Kidney (tissue), 14 donors: ENCODE measurements around the gene FAM181A. TPM values are rescaled to one million over a fixed set of nuclear protein-coding genes. Genes with fewer than 3 reads are reported as not detected.

Experiments used
- DNase-seq, 5 donors: peaks; one replicate each; pipeline ENCODE4 v3.0.0-alpha.2; 2013 to 2020
- FAIRE-seq: peaks from 2 replicates; lab custom pipeline; 2012; peaks lifted over from hg19 to GRCh38; lab: Jason Lieb, UNC
- H3K27ac ChIP-seq, 2 donors: one replicate each; pipeline ENCODE4 v1.7.0; 2013; ENCODE audit warnings: low read depth in 2 of 2, low read length in 2 of 2, inconsistent platforms in 1 of 2
- H3K27me3 ChIP-seq: one replicate; pipeline ENCODE4 v1.7.1; 2013; ENCODE audit warnings: low read length, inconsistent platforms; ENCODE audit not compliant: control insufficient read depth, insufficient read depth
- H3K36me3 ChIP-seq, 3 donors: one replicate each; pipeline versions ENCODE4 v1.7.0 to v1.7.1; 2013; ENCODE audit warnings: low read length in 3 of 3, control low read depth in 1 of 3, inconsistent platforms in 1 of 3; ENCODE audit not compliant: insufficient read depth in 3 of 3, control insufficient read depth in 2 of 3
- H3K4me1 ChIP-seq, 3 donors: one replicate each; pipeline versions ENCODE4 v1.7.0 to v1.7.1; 2013; ENCODE audit warnings: low read length in 3 of 3, inconsistent platforms in 1 of 3, low read depth in 1 of 3; ENCODE audit not compliant: control insufficient read depth in 2 of 3, insufficient read depth in 2 of 3
- H3K4me3 ChIP-seq, 3 donors: one replicate each; pipeline versions ENCODE4 v1.7.0 to v1.8.1; 2013; ENCODE audit warnings: low read length in 3 of 3, control low read depth in 1 of 3, inconsistent platforms in 1 of 3
- H3K9ac ChIP-seq, 3 donors: one replicate each; pipeline versions ENCODE4 v1.7.0 to v1.7.1; 2013; ENCODE audit warnings: low read length in 3 of 3, control low read depth in 1 of 3, inconsistent platforms in 1 of 3
- H3K9me3 ChIP-seq, 3 donors: one replicate each; pipeline versions ENCODE4 v1.7.0 to v1.7.1; 2013; ENCODE audit warnings: low read length in 3 of 3, control low read depth in 1 of 3, inconsistent platforms in 1 of 3; ENCODE audit not compliant: control insufficient read depth in 2 of 3, insufficient read depth in 1 of 3
- intact Hi-C: fragments of 100-400 bp; cut with DNase I; formaldehyde crosslinking; loops from one replicate; pipeline ENCODE4 v1.11.1; 2022
- polyA plus RNA-seq: library from polyadenylated mRNA; stranded (reverse); fragments of 350-450 nt; fragmentation: Illumina TruSeq; extraction: RNeasy Lipid Tissue Mini Kit (QIAGEN cat#74804); gene quantifications from one replicate; pipeline ENCODE4 v1.2.3, GENCODE V29; 2014; ENCODE audit warnings: low read depth, low replicate concordance; ENCODE audit not compliant: insufficient read depth
- total RNA-seq: library from RNA; stranded (reverse); fragmentation: NEBNext Ultra II Directional; extraction: Animal tissue kit (Norgen Biotek cat#: 25700); gene quantifications from one replicate; pipeline ENCODE4 v1.2.1, GENCODE V29; 2021
- TF ChIP-seq, protein P1 (sequence below): IDR thresholded peaks from 3 replicates; pipeline ENCODE4 v1.5.1; 2012; ENCODE audit warnings: mild to moderate bottlenecking, moderate library complexity, borderline replicate concordance; ENCODE audit not compliant: insufficient read depth; ENCODE audit errors: extremely low read depth
- donor health status: control.
- donor health status: control.
- donor health status: control.
- donor health status: control.
- donor health status: control.
- donor health status: DM: yes; HTN: yes; CAD: no.
- donor health status: Normal renal cell carcinoma (clear cell type).

The FAM181A gene
- total and polyA plus RNA-seq, 2 donors from 2014 or later: not detected

DNA sequence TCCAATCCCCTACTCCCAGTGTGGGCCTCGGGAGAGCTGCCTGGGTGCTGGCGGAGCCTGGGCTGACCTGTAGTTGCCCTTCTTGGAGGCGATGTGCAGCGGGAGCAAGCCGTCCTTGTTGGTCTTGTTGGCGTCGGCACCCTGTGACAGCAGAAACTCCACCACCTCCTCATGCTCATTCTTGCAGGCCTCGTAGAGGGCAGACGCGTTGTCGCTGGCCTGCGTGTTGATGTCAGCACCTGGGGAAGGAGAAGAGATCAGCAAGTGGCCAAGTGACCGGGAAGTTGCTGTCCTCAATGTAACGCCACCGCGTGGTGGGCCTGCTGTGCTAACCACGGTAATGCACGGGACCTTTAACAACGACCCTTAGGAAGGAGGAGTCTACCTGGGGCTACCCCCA, 20.1 kb downstream of the FAM181A start:
- H3K36me3 ChIP-seq: no peaks in the 10 kb centered on the region
- no peak overlapping the region for H3K4me3 ChIP-seq
- H3K27ac ChIP-seq: no peak overlapping the region
- no peak overlapping the region for H3K9ac ChIP-seq
- TF ChIP-seq, protein P1, sequence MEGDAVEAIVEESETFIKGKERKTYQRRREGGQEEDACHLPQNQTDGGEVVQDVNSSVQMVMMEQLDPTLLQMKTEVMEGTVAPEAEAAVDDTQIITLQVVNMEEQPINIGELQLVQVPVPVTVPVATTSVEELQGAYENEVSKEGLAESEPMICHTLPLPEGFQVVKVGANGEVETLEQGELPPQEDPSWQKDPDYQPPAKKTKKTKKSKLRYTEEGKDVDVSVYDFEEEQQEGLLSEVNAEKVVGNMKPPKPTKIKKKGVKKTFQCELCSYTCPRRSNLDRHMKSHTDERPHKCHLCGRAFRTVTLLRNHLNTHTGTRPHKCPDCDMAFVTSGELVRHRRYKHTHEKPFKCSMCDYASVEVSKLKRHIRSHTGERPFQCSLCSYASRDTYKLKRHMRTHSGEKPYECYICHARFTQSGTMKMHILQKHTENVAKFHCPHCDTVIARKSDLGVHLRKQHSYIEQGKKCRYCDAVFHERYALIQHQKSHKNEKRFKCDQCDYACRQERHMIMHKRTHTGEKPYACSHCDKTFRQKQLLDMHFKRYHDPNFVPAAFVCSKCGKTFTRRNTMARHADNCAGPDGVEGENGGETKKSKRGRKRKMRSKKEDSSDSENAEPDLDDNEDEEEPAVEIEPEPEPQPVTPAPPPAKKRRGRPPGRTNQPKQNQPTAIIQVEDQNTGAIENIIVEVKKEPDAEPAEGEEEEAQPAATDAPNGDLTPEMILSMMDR: no peak
- H3K9me3 ChIP-seq: no peaks in the 10 kb centered on the region
- no peaks in the 10 kb centered on the region for H3K4me1 ChIP-seq
- FAIRE-seq (no peak), DNase-seq (no peak)
- intact Hi-C loops: loop anchor here (5.0 kb wide), 1 partner anchor 50 kb away; the partner anchor contains the start of gene CCDC197
- no peaks in the 10 kb centered on the region for H3K27me3 ChIP-seq

DNA sequence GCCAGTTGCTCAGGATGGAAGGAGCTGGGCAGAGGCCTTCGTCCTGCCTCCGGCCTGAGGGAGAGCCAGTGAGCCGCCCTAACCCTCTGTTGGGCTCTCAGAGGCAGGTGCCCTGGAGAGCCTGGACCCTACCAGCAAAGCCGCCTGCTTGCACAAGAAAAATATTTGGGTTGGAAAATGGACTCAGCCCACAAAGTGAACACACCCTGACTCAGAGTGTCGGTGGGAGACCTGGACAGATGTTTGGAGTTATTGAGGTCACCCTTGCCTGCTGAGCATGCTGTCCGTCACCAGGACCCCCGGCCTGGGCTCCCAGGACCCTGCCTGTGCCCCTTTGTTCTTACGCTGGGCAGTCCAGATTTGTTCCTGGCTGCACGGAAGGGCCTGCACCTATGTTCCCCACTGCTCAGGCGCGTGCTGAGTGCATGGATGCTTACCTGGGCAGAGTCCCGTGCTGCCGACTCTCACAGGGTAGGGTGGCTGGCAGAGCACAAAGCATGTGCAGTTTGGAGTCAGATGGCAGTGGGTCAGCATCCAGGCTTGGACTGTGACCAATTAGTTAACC, 22.4 kb downstream of the FAM181A start:
- H3K4me1 ChIP-seq: no peaks in the 10 kb centered on the region
- no peak overlapping the region for H3K27ac ChIP-seq
- no peak overlapping the region for H3K4me3 ChIP-seq
- no peaks in the 10 kb centered on the region for H3K36me3 ChIP-seq
- no peak overlapping the region for H3K9ac ChIP-seq
- H3K27me3 ChIP-seq: no peaks in the 10 kb centered on the region
- H3K9me3 ChIP-seq: no peaks in the 10 kb centered on the region
- FAIRE-seq (no peak), DNase-seq (no peak)
- TF ChIP-seq, protein P1: no peak
- intact Hi-C loops: loop anchor here (5.0 kb wide), 1 partner anchor 48 kb away; the partner anchor contains the start of gene CCDC197

DNA sequence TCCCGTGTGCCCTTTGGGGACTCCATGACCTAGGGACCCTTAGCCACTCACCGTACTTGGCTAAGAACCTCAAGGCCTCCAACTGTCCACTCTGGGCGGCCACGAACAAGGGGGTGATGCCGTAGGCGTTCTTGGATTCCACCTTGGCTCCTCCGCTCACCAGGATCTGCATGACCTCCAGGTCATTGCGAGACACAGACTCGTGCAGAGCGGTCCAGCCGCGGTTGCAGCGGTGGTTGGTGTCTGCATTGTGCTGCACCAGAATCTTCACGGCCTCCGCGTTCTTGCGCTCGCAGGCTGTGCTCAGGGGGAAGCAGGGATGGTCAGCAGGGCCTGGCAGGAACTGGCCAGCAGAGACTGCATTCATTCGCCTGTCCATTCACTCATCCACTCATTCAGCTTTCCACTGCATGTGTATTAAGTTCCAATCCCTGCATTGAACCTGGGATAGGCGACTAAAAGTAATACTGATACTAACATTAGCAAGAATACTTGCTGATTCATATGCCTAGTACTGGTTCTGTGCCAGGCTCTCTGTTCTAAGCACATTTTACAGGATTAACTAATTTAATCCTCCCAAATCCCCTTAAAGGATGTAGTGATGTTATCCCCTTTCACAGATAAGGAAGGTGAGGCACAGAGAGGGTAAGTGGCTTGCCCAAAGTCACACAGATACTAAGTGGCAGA, 23.9 kb downstream of the FAM181A start:
- Histone ChIP-seq H3K27me3 (no peaks in the 10 kb centered on the region), H3K36me3 (no peaks in the 10 kb centered on the region), H3K4me1 (no peaks in the 10 kb centered on the region), H3K27ac (no peak overlapping the region), H3K9ac (no peak overlapping the region), H3K9me3 (no peaks in the 10 kb centered on the region), H3K4me3 (no peak overlapping the region)
- FAIRE-seq (no peak), DNase-seq (no peak)
- TF ChIP-seq, protein P1: no peak
- intact Hi-C loops: no loop called here
